GM12878 (cell line): ENCODE data around the gene ANAPC7. TPM values are rescaled to one million over a fixed set of nuclear protein-coding genes. Genes with fewer than 3 reads are reported as not detected.

Experiments
- ATAC-seq: fragments of 200-7000 bp; cut with Tn5 transposase; 3 replicates; pipeline ENCODE4 v1.9.1; 2020; ENCODE audit warnings: mild to moderate bottlenecking, moderate library complexity
- BruUV-seq: library from RNA; stranded (reverse); fragments of 400-500 nt; replicated peaks from 2 replicates; lab custom pipeline; 2021; lab: Mats Ljungman, UMichigan
- CTCF ChIA-PET: fragments of 300-600 bp; sonication (Branson Sonifier 250); formaldehyde crosslinking; extraction: SDS; loops from one replicate; lab custom pipeline; 2021; ENCODE audit warnings: inconsistent platforms; lab: Yijun Ruan, JAX
- POLR2A ChIA-PET: fragments of 350-600 bp; formaldehyde crosslinking; extraction: SDS; loops from one replicate; lab custom pipeline; 2021; ENCODE audit warnings: inconsistent platforms; lab: Charles Lee
- RAD21 ChIA-PET: fragments of 300-600 bp; sonication (Branson Sonifier 250); formaldehyde crosslinking; loops from one replicate; lab custom pipeline; 2023; ENCODE audit warnings: antibody characterized with exemption; ENCODE audit not compliant: unreplicated experiment; lab: Charles Lee
- SMC1A ChIA-PET: fragments of 300-600 bp; sonication (Branson Sonifier 250); formaldehyde crosslinking; loops from one replicate; lab custom pipeline; 2023; ENCODE audit not compliant: unreplicated experiment, uncharacterized antibody; lab: Charles Lee
- DNase-seq: peaks from one replicate; pipeline ENCODE4 v3.0.0-alpha.2; 2011; ENCODE audit warnings: low read depth, low spot score
- FAIRE-seq: peaks from 3 replicates; lab custom pipeline; 2011; peaks lifted over from hg19 to GRCh38; lab: Jason Lieb, UNC
- H2AFZ ChIP-seq: 2 replicates; pipeline ENCODE4 v1.6.0; 2011; ENCODE audit warnings: low read depth, low read length, control low read depth; ENCODE audit not compliant: control insufficient read depth
- H3K27ac ChIP-seq: 2 replicates; pipeline ENCODE4 v1.5.1; 2011; ENCODE audit warnings: control low read depth; ENCODE audit not compliant: control insufficient read depth, insufficient read depth
- H3K27me3 ChIP-seq, 2 experiments: replicated peaks in 1 of 2; 2 replicates each; pipeline versions ENCODE4 v1.6.0 to v1.6.1; 2011; ENCODE audit warnings: low read length in 1 of 2; ENCODE audit not compliant: control insufficient read depth in 2 of 2, insufficient read depth in 2 of 2
- H3K36me3 ChIP-seq, 2 experiments: 2 replicates each; pipeline ENCODE4 v1.5.1; 2011; ENCODE audit warnings: low read length in 1 of 2; ENCODE audit not compliant: control insufficient read depth in 2 of 2, insufficient read depth in 2 of 2
- H3K4me1 ChIP-seq: 2 replicates; pipeline ENCODE4 v1.6.1; 2011; ENCODE audit warnings: mild to moderate bottlenecking, low read length, moderate library complexity, mixed read lengths; ENCODE audit not compliant: control insufficient read depth, insufficient read depth
- H3K4me2 ChIP-seq: 2 replicates; pipeline ENCODE4 v1.6.0; 2011; ENCODE audit warnings: control low read depth; ENCODE audit not compliant: control insufficient read depth, insufficient read depth
- H3K4me3 ChIP-seq: fragments of 200-600 bp; sonication (generic); 2 replicates; pipeline ENCODE4 v1.5.1; 2016
- H3K79me2 ChIP-seq: 2 replicates; pipeline ENCODE4 v1.6.0; 2011; ENCODE audit warnings: low read length; ENCODE audit not compliant: control insufficient read depth, insufficient read depth
- H3K9ac ChIP-seq: 2 replicates; pipeline ENCODE4 v1.8.0; 2011; ENCODE audit warnings: low read length, control low read depth, mixed read lengths; ENCODE audit not compliant: control insufficient read depth, insufficient read depth
- H3K9me3 ChIP-seq: replicated peaks from 3 replicates; pipeline ENCODE4 v1.5.1; 2011; ENCODE audit warnings: mild to moderate bottlenecking, low read length; ENCODE audit not compliant: control insufficient read depth, insufficient read depth
- H4K20me1 ChIP-seq: 2 replicates; pipeline ENCODE4 v1.6.0; 2011; ENCODE audit not compliant: control insufficient read depth, insufficient read depth
- BACH1 ChIP-seq: fragments of 450-650 bp; IDR thresholded peaks from 2 replicates; pipeline ENCODE4 v1.6.1; 2017; ENCODE audit warnings: mild to moderate bottlenecking, borderline replicate concordance
- EP300 ChIP-seq, 2 experiments: fragments of 150-350 bp in 1 of 2; IDR thresholded peaks; 2 replicates each; pipeline ENCODE4 v1.6.1; 2011 to 2012; ENCODE audit warnings: low read depth in 2 of 2, low read length in 2 of 2, borderline replicate concordance in 1 of 2, improper control_type of control experiment in 1 of 2, inconsistent platforms in 1 of 2; ENCODE audit not compliant: control insufficient read depth in 1 of 2
- FOXM1 ChIP-seq: IDR thresholded peaks from 2 replicates; pipeline ENCODE4 v1.6.1; 2012; ENCODE audit warnings: low read depth, mild to moderate bottlenecking, inconsistent platforms, low read length, moderate library complexity
- NRF1 ChIP-seq: conservative IDR thresholded peaks from 2 replicates; pipeline ENCODE4 v1.6.1; 2011; ENCODE audit warnings: mild to moderate bottlenecking, low read depth, low read length, improper control_type of control experiment
- PAX5 ChIP-seq: IDR thresholded peaks from 2 replicates; pipeline ENCODE4 v1.6.1; 2011; ENCODE audit warnings: low read depth, low read length, borderline replicate concordance
- POLR2AphosphoS2 ChIP-seq: IDR thresholded peaks from 2 replicates; pipeline ENCODE4 v1.6.1; 2011; ENCODE audit warnings: low read depth, mild to moderate bottlenecking, low read length, improper control_type of control experiment, moderate library complexity
- SREBF1 ChIP-seq: IDR thresholded peaks from 2 replicates; pipeline ENCODE4 v1.6.1; 2012; ENCODE audit warnings: mild to moderate bottlenecking, low read length
- ZSCAN29 ChIP-seq: fragments of 450-650 bp; IDR thresholded peaks from 2 replicates; pipeline ENCODE4 v1.6.1; 2017; ENCODE audit warnings: mild to moderate bottlenecking, moderate library complexity
- WGBS: methylation state at CpG from one replicate; pipeline ENCODE4 v1.1.6; 2016; ENCODE audit warnings: low lambda C conversion rate; ENCODE audit not compliant: insufficient replicate concordance, insufficient coverage; ENCODE audit errors: missing lambda C conversion rate; 5-methylcytosine and 5-hydroxymethylcytosine counted together
- in situ Hi-C: fragments of 300-500 bp; cut with MboI; formaldehyde crosslinking; loops from 9 replicates; pipeline ENCODE4 v1.14.3; 2018; ENCODE audit warnings: mixed read lengths
- intact Hi-C: fragments of 100-400 bp; cut with micrococcal nuclease; formaldehyde crosslinking; loops from one replicate; pipeline ENCODE4 v1.14.2; 2022; ENCODE audit not compliant: unreplicated experiment
- polyA plus RNA-seq, 11 experiments: library from polyadenylated mRNA; depleted of rRNA in 4 of 11; unstranded in 6 of 11; stranded (reverse) in 5 of 11; fragments of >200 nt; fragmentation: Nextera tagmentation in 4 of 11; fragmentation: Illumina TruSeq in 1 of 11; extraction: Ambion mirVana in 4 of 11; extraction: Trizol in 1 of 11; gene quantifications; 1 replicate in 1 of 11; 2 replicates in 10 of 11; pipeline versions ENCODE4 v1.2.1 to v1.2.3, GENCODE V29; 2011 to 2016; ENCODE audit warnings: inconsistent platforms in 2 of 11, missing spikeins in 2 of 11, low read depth in 1 of 11
- total RNA-seq, 4 experiments: library from RNA; depleted of rRNA in 3 of 4; stranded (reverse); fragments of >200 nt in 3 of 4; fragmentation: Illumina TruSeq in 1 of 4; extraction: Trizol in 1 of 4; gene quantifications; 2 replicates each; pipeline versions ENCODE4 v1.2.1 to v1.2.3, GENCODE V29; 2013 to 2021

Gene ANAPC7
- total and polyA plus RNA-seq, 10 of the 15 experiments (the other 5 are each of a cell fraction or from before 2014, with no cell fraction given): 24.5 to 77.9 (median 58.6) TPM

- no peak for DNase-seq
- no peak overlapping the region for H3K4me3 ChIP-seq
- no peak for FAIRE-seq
- RAD21 ChIA-PET: no interaction called here
- H3K79me2 ChIP-seq: no peaks in the 10 kb centered on the region
- no peak for ATAC-seq
- no peak overlapping the region for H3K27ac ChIP-seq
- no TSS peak for BruUV-seq
- no peak for TF ChIP-seq EP300 (IDR thresholded peaks at IDR 0.05; ENCODE audit: borderline replicate concordance in 1 of 2, control insufficient read depth in 1 of 2, low read depth in 2 of 2, low read length in 2 of 2)
- TF ChIP-seq SREBF1: no peak
- no peak for TF ChIP-seq POLR2AphosphoS2
- POLR2A ChIA-PET: no interaction called here
- intact Hi-C loops: no loop called here
- 0 out of 2 replicates have a peak, but pooled peaks cover 4% of the 10 kb centered on the region for H3K4me1 ChIP-seq
- H3K4me2 ChIP-seq: no peak overlapping the region
- CTCF ChIA-PET: no interaction called here
- H3K27me3 ChIP-seq: no peaks in the 10 kb centered on the region
- H4K20me1 ChIP-seq: no peaks in the 10 kb centered on the region
- SMC1A ChIA-PET: interaction anchor here (1.1 to 1.2 kb wide), 2 partner anchors 15 to 55 kb away, joined by 3 to 4 read pairs; no protein-coding TSS in a partner anchor
- peaks cover 47 to 64% of the 10 kb centered on the region in 2 experiments for H3K36me3 ChIP-seq
- no peaks in the 10 kb centered on the region for H3K9me3 ChIP-seq
- no peak overlapping the region for H3K9ac ChIP-seq
- no peak overlapping the region for H2AFZ ChIP-seq
- 96% methylated on average over 4 of the region's 4 CpGs for WGBS
- in situ Hi-C loops: no loop called here
Observed at GRCh38 chr12:110335481-110336045, 67.9 kb downstream of the ANAPC7 start.

DNA sequence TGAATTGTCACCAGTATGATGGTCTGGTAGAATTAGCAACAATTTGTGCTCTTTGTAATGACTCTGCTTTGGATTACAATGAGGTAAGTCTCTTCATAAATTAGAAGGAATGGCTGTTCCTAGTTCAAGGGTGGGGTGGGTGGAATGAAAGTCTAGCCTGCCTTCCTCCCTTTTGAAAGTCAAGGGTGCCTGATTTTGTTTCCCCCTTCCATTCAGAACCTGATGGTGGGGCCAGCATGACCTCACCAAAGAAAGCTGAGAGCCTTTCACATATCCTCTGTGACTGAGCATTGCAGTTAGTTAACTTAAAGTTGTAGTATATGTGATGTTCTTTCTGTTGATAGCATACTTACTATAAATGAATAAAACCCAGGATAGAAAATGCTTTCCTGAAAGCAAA, 70.3 kb downstream of the ANAPC7 start:
- H3K27me3 ChIP-seq: no peaks in the 10 kb centered on the region
- no peak overlapping the region for H2AFZ ChIP-seq
- no peak for FAIRE-seq
- no peak overlapping the region for H3K27ac ChIP-seq
- in situ Hi-C loops: no loop called here
- no peaks in the 10 kb centered on the region for H3K4me1 ChIP-seq
- BruUV-seq: no TSS peak
- H3K9me3 ChIP-seq: no peaks in the 10 kb centered on the region
- ATAC-seq: no peak
- intact Hi-C loops: no loop called here
- H3K4me2 ChIP-seq: no peak overlapping the region
- TF ChIP-seq FOXM1 (no peak), PAX5 (no peak), NRF1 (no peak), BACH1 (no peak), ZSCAN29 (no peak)
- TF ChIP-seq, all 136 proteins: peak for 0
- ChIA-PET SMC1A (no interaction called here), CTCF (no interaction called here), RAD21 (no interaction called here), POLR2A (interaction anchor here (1.1 kb wide), 1 partner anchor 14 kb away, joined by 3 read pairs; no protein-coding TSS in a partner anchor)
- Histone ChIP-seq H4K20me1 (no peaks in the 10 kb centered on the region), H3K4me3 (no peak overlapping the region), H3K36me3 (peaks cover 39 to 62% of the 10 kb centered on the region in 2 experiments), H3K79me2 (peaks cover 1% of the 10 kb centered on the region), H3K9ac (no peak overlapping the region)
- DNase-seq: no peak
